Osteoblast (primary cell): Measurements from ENCODE around the gene MRPL34. TPM values are rescaled to one million over a fixed set of nuclear protein-coding genes. Genes with fewer than 3 reads are reported as not detected.
A peak's percentile ranks its signal among the peaks of the same experiment; 100 is the strongest.

ENCODE experiments used
- DNase-seq: peaks from one replicate; pipeline ENCODE4 v3.0.0; 2011; ENCODE audit warnings: low spot score, mixed read lengths; ENCODE audit not compliant: insufficient read length; ENCODE audit errors: missing footprints
- H2AFZ ChIP-seq: 2 replicates; pipeline ENCODE4 v1.6.0; 2011; ENCODE audit warnings: mild to moderate bottlenecking, low read length
- H3K27ac ChIP-seq: 2 replicates; pipeline ENCODE4 v1.5.1; 2011; ENCODE audit warnings: mild to moderate bottlenecking, low read depth, low read length, moderate library complexity
- H3K27me3 ChIP-seq: 2 replicates; pipeline ENCODE4 v1.6.0; 2012; ENCODE audit warnings: mild to moderate bottlenecking, control low read depth, inconsistent platforms, low read length, moderate library complexity; ENCODE audit not compliant: insufficient read depth
- H3K36me3 ChIP-seq: 2 replicates; pipeline ENCODE4 v1.5.1; 2011; ENCODE audit warnings: mild to moderate bottlenecking, low read length, control low read depth, moderate library complexity; ENCODE audit not compliant: insufficient read depth
- H3K4me1 ChIP-seq: 2 replicates; pipeline ENCODE4 v1.5.1; 2011; ENCODE audit warnings: mild to moderate bottlenecking, low read length, control low read depth, moderate library complexity; ENCODE audit not compliant: insufficient read depth
- H3K4me2 ChIP-seq: 2 replicates; pipeline ENCODE4 v1.6.0; 2011; ENCODE audit warnings: mild to moderate bottlenecking, low read length; ENCODE audit not compliant: insufficient read depth
- H3K4me3 ChIP-seq: fragments of 200-600 bp; sonication (generic); 3 replicates; pipeline ENCODE4 v1.5.1; 2012; ENCODE audit warnings: mild to moderate bottlenecking, low read length, inconsistent platforms; ENCODE audit not compliant: insufficient read depth
- H3K79me2 ChIP-seq: 2 replicates; pipeline ENCODE4 v1.6.0; 2012; ENCODE audit warnings: mild to moderate bottlenecking, low read length, control low read depth, inconsistent platforms; ENCODE audit not compliant: insufficient read depth
- H3K9me3 ChIP-seq: 2 replicates; pipeline ENCODE4 v1.5.1; 2011; ENCODE audit warnings: low read depth, low read length, control low read depth
- H4K20me1 ChIP-seq: 2 replicates; pipeline ENCODE4 v1.6.0; 2012; ENCODE audit warnings: mild to moderate bottlenecking, low read length, control low read depth; ENCODE audit not compliant: insufficient read depth
- total RNA-seq: library from RNA; depleted of rRNA; stranded (reverse); fragments of >200 nt; gene quantifications from 2 replicates; pipeline ENCODE4 v1.2.3, GENCODE V29; 2012
- TF ChIP-seq, protein P1 (sequence below): IDR thresholded peaks from 2 replicates; pipeline ENCODE4 v1.5.1; 2011; ENCODE audit warnings: mild to moderate bottlenecking, low read depth, low read length, moderate library complexity; ENCODE audit errors: extremely low read depth

MRPL34 gene
- total RNA-seq, 1 donor = 40.5 TPM

DNA sequence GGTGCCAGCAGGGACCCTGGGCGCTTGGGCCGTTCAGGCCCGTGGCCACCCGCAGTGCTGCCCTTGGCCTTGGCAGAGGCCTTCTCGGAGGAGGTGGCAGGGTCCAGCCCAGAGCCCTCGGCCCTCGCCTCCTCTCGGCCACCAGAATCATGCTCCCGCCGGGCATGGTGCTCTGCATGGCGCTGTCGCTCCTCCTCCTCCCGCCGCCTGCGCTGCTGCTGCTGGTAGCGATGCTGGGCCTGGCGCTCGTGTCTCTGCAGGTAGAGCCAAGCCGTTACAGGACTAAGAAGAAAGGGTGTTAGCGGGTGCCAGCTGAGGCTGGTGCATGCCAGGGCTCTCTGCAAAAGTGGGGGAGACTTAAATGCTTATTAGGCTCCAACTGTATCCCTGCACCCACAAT is 19.5 kb downstream of the MRPL34 start:
- Histone ChIP-seq H2AFZ (no peak overlapping the region), H3K27ac (no peak overlapping the region), H3K27me3 (no peaks in the 10 kb centered on the region), H3K79me2 (no peaks in the 10 kb centered on the region), H3K9me3 (no peaks in the 10 kb centered on the region), H4K20me1 (peaks cover 2% of the 10 kb centered on the region), H3K4me3 (no peak overlapping the region), H3K4me1 (peaks cover 11% of the 10 kb centered on the region), H3K36me3 (peaks cover 8% of the 10 kb centered on the region), H3K4me2 (no peak overlapping the region)
- DNase-seq = no peak
- TF ChIP-seq, protein P1, sequence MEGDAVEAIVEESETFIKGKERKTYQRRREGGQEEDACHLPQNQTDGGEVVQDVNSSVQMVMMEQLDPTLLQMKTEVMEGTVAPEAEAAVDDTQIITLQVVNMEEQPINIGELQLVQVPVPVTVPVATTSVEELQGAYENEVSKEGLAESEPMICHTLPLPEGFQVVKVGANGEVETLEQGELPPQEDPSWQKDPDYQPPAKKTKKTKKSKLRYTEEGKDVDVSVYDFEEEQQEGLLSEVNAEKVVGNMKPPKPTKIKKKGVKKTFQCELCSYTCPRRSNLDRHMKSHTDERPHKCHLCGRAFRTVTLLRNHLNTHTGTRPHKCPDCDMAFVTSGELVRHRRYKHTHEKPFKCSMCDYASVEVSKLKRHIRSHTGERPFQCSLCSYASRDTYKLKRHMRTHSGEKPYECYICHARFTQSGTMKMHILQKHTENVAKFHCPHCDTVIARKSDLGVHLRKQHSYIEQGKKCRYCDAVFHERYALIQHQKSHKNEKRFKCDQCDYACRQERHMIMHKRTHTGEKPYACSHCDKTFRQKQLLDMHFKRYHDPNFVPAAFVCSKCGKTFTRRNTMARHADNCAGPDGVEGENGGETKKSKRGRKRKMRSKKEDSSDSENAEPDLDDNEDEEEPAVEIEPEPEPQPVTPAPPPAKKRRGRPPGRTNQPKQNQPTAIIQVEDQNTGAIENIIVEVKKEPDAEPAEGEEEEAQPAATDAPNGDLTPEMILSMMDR = no peak

DNA sequence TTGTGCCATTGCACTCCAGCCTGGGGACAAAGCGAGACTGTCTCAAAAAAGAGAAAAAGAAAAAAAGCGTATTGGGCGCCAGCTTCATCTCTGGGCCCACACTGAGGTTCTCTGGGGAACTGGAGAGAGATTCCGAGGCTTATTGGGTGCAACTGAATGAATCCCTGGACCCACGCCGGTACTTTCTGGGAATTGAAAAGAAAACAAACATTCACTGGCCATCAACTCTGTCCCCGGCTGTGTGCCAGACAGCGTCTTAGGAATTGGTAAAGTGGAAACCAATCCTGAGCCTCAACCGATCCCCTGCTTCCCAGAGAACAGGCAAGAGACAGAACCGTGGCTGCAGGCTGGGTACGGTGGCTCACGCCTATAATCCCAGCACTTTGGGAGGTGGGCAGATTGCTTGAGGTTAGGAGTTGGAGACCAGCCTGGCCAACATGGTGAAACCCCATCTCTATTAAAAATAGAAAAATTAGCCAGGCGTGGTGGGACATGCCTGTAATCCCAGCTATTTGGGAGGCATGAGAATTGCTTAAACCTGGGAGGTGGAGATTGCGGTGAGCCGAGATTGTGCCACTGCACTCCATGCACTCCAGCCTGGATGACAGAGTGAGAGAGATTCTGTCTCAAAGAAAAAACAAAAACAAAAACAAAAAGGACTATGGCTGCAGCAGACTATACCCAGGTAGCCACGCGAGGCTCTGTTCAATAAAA is 20.4 kb downstream of the MRPL34 start:
- no peak overlapping the region for H2AFZ ChIP-seq
- no peaks in the 10 kb centered on the region for H3K9me3 ChIP-seq
- DNase-seq = peak; percentile 97
- peaks cover 11% of the 10 kb centered on the region for H3K4me1 ChIP-seq
- no peaks in the 10 kb centered on the region for H3K27me3 ChIP-seq
- no peak overlapping the region for H3K4me3 ChIP-seq
- peak overlapping the region; percentile 24 for H3K4me2 ChIP-seq
- H4K20me1 ChIP-seq = peaks cover 2% of the 10 kb centered on the region
- H3K27ac ChIP-seq = no peak overlapping the region
- H3K36me3 ChIP-seq = peaks cover 3% of the 10 kb centered on the region
- no peaks in the 10 kb centered on the region for H3K79me2 ChIP-seq
- TF ChIP-seq, protein P1 = no peak

DNA sequence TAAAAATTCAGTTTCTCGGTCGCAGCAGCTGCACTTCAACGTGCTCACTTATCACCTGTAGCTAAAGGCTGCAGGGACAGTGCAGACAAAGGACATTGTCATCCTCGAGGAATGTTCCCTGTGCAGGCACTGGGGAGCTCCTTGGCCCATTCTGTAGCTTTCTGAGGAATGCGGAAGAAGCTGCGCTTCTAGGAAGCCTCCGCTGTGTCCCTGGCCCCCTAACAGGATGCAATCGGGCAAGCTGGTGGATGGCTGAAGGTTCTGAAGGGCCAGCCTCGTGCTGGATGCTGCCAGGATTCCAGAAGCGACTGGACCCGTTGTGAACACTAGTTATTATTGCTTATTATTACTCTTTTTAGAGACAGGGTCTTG is 20.9 kb downstream of the MRPL34 start:
- Histone ChIP-seq H3K36me3 (peaks cover 3% of the 10 kb centered on the region), H3K27me3 (no peaks in the 10 kb centered on the region), H4K20me1 (peaks cover 2% of the 10 kb centered on the region), H3K4me1 (peaks cover 11% of the 10 kb centered on the region), H2AFZ (no peak overlapping the region), H3K4me3 (no peak overlapping the region), H3K9me3 (no peaks in the 10 kb centered on the region), H3K4me2 (no peak overlapping the region), H3K27ac (no peak overlapping the region), H3K79me2 (no peaks in the 10 kb centered on the region)
- TF ChIP-seq, protein P1 = no peak
- peak; percentile 96 for DNase-seq

DNA sequence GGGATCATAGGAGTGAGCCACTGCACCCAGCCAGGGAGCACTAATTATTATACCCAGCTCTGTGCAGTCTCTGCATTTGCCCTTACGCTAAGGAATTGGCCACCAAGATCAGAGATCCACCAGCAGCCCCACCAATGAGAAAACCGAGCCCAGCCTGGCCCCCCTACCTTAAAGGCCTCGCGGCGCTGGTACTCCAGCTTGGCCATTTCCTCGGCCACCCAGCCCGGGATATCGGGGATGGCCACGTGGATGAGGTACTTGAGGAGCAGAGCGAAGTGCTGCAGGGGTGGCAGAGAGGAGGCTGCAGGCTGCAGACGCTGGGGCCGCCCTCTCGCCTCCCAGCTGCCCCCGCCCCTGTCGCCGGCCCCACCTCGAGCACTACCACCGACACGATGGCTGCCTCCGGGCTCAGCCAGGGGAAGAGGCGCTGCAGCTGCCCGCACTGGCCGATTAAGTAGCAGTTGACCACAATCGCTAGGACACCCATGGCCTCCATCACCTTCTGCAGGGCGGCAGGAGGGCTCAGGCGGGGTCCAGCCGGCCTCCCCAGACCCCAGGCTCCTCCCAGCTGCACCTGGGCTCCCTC is 21.5 kb downstream of the MRPL34 start:
- Histone ChIP-seq H3K27ac (no peak overlapping the region), H3K4me1 (peaks cover 11% of the 10 kb centered on the region), H3K79me2 (no peaks in the 10 kb centered on the region), H3K4me3 (no peak overlapping the region), H4K20me1 (peaks cover 2% of the 10 kb centered on the region), H3K9me3 (no peaks in the 10 kb centered on the region), H3K4me2 (no peak overlapping the region), H3K36me3 (peaks cover 3% of the 10 kb centered on the region), H3K27me3 (no peaks in the 10 kb centered on the region), H2AFZ (no peak overlapping the region)
- TF ChIP-seq, protein P1 = no peak
- DNase-seq = peak; percentile 89
